ENCODE measurements around the gene SEL1L.
"Not testable (repeated sequence)": the region's sequence is repeated elsewhere in the genome, so short reads cannot be mapped to it uniquely, and the experiment has no call there.

The SEL1L gene

DNA sequence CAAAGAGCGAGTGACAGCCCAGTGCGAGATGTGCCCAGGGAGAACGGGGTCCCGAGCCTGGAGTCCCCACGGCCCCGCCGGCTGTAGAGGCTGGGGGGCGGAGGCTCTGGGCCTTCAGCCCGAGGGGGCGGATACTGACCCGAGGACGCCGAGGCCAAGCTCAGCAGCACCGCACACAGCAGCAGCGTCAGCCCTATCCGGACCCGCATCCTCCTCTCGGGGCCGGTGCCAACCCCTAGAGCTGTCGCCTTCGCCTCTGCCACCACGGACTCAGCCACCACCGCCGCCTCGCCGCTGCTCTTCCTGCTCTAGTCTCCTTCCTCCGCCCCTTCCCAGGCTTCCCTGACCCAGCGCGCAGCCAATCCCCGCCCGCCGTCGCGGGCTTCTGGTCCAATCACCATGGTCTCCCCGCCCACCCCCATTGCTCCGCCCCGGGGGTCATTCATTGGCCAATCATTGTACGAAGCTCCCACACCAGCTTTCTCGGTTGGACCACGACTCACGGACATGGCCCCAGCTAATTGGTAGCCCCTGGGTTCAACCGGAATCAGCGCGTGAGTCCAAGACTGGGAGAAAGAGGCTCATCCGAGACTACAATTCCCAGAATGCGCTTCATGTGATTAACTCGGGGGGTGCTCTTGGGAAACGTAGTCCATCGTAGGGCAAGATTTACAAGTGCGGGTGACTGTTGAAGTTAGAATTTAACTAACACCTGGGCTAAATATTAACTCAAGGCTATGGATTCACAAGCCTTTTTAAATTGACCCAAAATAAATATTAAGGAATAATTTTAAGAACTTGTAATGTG is at the start of gene SEL1L:
Gene SEL1L, minus strand, starts transcription at position 318 of the 808 bp plus-strand sequence. Its CDS starts 109 bp downstream, at position 209.
- DNase-seq (ENCODE audit: low read depth): peak; percentile 99

DNA sequence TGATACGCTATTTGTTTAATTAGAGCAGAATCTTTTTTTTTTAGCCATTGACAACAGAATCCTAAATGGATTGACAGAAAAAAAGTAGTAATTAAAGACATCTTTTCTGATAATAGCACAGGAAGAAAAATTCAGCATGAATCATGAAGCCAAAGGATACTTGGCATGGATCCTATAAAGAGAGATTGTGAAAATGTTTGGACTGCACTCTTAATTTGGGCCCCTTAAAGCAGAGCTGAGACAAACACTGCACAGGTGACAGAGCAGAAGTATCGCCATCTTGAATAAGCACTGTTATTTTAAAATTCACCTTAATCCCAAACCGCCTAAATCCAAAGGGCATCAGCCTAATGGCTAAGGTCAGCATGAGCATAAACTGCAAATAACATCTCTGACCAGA is 48.8 kb upstream of the SEL1L start:
- no peak for DNase-seq (ENCODE audit: low read depth)

DNA sequence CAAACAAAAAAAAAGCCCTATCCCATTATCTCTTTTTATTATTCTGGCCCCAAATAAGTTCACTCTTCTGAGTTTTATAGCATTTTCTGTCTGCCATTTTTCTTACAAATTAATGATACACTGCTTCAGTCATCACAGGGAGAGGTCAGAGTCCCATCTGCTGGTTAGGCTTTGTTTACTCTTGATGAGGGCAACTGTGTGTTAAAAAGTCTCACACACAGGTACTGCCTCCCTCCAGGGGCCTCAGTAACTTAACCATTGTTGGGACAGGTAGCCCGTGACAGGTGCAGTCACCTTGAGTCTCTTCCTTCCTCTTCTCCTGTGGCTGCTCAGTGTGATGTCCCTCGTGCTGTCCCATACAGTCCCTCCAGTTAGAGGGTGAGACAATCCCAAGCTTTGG is 45.5 kb upstream of the SEL1L start:
- DNase-seq (ENCODE audit: low read depth): no peak

DNA sequence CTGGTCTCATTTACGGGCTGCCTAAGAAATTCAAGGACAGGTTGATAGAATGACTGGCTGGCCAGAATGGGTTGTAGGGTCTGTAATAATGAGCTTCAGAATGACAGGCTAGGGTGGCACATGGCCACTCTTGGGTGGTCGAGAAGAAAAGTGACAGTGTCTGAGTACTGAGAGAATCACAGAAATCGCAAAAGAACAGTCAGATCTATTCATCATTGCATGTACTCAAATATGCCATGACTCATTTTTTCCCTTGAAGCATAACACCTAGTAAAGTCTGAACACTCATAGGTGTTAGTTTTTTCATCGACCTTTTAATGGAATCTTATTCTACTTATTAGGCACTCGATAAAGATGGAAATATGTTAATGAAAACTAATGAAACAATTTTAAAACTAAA is 37.8 kb upstream of the SEL1L start:
- DNase-seq (ENCODE audit: low read depth): no peak

DNA sequence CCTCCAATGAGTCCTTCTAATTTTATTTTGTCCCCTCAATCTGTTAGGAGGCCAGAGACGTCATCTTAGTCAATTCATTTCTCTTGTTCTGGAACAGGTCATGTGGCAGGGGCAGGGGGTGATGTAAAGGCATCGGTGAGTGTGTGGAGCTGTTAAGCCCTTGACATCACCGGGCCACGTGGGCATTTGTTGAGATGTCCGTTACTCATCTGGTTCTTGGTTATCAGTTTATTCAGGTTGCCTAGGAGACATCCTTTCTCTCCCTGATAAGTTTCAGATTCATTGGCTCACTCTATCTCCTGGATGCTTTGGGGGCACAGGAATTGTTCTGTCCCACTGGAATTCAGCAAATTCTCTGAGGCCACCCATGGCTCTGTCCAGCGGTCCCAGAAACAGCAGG is 33.6 kb upstream of the SEL1L start:
- DNase-seq (ENCODE audit: low read depth): no peak

DNA sequence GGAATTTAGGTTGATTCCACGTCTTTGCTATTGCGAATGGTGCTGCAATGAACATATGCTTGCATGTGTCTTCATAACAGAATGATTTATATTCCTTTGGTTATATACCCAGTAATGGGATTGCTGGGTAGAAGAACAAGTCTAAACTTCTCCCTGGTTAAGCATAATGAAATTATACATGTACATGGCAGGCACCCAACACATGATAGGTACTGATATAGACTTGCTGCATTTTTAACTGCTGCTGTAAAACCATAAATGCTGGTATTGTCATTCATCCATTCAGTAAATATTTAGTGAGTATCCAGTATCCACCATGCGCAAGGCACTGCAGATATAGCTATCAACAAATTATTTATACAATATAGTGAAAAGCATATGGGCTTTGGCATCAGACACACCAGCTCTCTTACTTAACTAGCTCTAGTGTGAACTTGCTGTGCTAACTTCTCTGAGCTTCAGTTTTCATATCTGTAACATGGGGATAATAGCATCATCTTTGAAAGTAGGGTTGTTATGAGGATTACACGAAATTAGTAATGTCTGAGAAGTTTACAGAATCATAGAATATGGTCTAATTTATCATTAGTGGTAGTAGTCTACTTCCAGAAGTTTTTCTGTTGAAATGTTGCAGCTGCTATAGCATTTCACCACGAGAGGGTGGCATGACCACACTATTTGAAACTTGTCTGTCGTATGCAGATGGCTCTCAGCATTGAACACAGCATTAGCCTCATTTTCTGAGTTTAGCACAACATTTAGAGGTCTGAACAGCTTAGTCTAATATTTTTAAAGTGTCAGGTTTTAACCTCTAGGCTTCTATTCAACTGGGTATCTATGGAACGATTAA is 32.0 kb upstream of the SEL1L start:
- DNase-seq (ENCODE audit: low read depth): no peak

DNA sequence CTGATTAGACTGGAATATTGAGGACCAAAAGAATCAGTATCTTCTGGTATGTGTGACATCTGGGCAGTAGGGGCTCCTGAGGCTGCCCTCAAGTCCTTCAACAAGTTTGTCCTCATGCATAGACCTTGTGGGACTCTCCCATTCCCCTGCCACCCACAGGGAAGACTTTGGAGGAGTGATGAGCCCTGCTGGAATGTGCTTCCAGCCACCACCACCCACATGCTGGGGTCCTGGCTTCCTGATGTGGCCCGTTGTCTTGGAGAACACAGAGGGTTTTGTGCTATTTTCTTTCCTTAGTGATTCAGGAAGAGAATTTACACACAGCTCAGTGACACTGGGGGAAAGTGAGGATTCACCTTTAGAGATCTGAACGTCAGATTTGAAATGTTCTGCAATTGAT is 29.2 kb upstream of the SEL1L start:
- no peak for DNase-seq (ENCODE audit: low read depth)

DNA sequence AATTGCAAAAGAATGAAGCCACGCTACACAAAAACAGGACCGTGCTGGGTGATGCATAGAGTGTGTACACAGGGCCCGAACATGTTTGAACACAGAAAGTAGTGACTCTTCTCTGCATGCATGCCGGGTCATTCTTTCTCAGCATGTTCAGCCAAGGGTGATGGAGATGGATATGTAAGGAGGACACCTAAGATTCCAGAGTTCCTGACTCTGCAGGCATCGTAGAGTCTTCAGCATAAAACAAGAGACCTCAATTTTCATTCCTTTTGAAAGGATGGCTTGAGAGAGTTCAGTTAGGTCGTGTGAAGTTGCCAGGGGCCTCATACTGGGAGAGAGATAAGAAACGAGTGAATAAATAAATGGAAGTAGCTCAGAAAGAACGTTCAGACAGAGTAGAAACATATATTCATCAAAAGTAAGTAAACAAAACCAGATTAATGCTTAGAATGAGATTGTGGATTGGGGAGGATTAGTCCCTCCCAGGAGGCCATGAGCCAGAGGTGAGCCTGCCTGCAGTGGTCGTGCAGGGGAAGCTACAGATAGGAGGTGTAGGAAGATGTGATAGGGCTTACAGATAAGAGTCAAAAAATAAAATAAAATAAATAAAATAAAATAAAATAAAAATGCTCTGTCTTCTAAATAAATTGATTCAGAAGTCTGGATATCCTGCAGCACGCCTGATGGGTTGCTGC is 27.6 kb upstream of the SEL1L start:
- no peak for DNase-seq (ENCODE audit: low read depth)

DNA sequence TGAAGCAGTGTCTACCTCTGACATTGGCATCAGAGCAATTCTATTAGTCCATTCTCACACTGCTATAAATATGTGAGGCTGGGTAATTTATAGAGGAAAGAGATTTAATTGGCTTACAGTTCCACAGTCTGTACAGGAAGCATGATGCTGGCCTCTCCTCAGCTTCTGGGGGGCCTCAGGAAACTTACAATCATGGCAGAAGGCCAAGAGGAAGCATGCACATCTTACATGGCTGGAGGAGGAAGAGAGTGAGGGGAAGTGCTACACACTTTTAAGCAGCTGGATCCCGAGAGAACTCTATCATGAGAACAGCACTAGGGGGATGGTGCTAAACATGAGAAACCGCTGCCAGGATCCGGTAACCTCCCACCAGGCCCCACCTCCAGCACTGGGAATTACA is 25.7 kb upstream of the SEL1L start:
- DNase-seq (ENCODE audit: low read depth): no peak

DNA sequence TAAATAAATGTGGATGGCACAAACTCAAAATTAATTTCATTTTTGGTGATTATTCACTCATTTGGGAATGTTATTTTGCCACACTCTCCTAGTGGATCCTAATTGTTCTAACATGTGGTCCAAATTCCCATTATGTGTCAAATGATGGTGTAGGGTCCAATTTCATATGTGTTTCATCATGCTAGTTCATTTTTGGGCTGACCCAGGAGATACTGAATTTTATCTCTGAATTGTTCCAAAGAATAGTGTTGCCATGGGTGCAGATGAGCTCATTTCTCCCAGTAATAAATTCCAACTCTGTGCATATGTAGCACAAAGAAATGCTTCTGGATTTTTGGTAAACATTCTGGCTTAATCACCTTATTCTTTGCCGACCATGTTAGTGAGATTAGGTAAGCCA is 23.5 kb upstream of the SEL1L start:
- no peak for DNase-seq (ENCODE audit: low read depth)

DNA sequence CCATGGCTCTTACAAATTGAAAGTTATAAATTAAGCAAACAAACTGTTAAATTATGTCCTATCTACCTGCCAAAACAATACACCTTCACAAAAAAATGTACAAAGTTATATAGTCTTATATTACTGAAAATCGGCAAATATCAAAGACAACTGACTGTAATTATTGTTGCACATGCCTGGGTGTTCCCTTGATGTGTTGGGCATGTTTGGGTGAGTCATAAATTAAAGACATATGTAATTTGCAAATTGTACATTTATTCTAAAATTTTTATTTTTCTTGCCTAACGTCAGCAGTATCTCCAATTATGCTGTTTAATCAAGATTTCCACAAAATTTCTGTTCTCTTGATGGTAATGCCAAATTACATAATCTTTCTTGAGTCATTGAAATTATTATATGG is 22.0 kb upstream of the SEL1L start:
- DNase-seq (ENCODE audit: low read depth): no peak

DNA sequence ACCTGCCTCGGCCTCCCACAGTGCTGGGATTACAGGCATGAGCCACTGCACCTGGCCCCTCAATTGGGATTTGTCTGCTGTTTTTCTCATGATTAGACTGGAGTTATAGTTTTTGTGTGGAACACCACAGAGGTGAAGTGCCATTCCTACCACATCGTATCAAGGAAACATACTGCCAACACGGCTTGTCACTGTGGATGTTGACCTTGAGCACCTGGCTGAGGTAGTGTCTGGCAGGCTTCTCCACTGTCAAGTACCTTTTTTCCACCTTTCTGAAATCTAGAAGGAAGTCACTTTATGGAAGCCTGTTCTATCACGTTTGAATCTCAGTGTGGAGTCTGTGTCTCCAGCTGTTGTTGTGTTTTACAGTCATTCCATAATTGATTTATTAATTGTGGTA is 21.4 kb upstream of the SEL1L start:
- no peak for DNase-seq (ENCODE audit: low read depth)

DNA sequence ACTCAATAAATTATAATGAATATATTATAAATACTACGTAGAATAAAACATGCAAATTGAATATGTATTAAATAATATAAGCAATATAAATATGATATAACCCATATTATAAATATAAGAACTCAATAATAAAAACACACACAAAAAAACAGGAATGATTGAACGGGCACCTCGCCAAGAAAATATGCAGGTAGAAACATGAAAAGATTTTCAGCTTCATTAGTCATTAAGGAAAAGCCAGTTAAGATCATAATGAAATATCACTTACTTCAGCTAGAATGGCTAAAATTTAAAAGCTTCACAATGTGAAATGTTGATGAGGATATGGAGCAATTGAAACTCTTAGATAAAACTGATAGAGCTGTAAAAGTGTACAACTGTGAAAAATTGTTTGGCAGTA is 17.8 kb upstream of the SEL1L start:
- no peak for DNase-seq (ENCODE audit: low read depth)

DNA sequence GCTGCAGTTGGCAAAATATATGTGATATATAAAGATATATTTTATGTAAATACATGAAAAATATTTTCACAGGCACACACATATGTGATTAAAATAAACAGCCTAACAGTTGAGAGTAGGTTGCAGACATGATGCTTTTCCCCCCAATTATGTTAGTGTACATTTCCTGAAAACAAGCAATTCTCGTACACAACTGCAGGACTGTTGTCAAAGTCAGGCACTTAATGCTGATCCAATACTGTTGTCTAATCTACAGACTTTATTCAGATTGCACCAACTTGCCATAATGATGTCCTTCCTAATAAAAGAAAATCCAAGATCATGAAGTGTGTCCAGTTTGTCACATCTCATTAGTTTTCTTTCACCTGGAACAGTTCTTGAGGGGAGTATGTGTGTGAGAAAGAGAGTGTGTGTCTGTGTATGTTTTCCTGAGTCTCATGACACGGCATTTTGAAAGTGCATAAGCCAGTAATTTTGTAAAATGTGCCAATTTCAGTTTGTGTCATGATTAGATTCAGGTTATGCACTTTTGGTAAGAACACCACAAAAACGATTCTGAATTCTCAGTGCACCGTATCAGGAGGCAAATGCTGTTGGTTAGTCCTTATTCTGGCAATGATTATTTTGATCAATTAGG is 16.5 kb upstream of the SEL1L start:
- no peak for DNase-seq (ENCODE audit: low read depth)

DNA sequence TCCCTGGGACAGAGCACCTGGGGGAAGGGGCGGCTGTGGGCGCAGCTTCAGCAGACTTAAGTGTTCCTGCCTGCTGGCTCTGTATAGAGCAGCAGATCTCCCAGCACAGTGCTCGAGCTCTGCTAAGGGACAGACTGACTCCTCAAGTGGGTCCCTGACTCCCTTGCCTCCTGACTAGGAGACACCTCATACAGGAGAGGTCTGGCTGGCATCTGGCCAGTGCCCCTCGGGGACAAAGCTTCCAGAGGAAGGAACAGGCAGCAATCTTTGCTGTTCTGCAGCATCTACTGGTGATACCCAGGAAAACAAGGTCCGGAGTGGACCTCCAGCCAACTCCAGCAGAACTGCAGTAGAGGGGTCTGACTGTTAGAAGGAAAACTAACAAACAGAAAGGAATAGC is 7.6 kb upstream of the SEL1L start:
- not testable (repeated sequence) for DNase-seq (ENCODE audit: low read depth)

DNA sequence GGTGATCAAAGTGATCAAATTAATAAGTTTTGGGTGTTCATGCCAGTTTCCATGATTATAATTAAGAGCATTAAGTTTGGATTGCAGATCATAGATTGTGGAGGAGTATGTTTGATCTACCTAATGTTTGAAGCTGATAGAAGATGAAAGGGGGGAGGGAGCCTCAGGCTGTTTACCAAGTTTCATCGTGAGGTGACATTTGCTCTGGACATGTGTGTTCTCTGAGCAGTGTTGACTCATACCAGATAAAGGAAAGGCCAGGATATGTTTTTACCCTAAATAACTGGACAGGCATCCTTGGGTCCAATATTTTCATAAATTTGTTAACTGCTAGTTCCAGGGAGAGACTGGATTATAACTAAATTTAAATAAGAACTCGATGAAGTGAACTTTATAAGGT is 3.5 kb upstream of the SEL1L start:
- DNase-seq (ENCODE audit: low read depth): no peak

DNA sequence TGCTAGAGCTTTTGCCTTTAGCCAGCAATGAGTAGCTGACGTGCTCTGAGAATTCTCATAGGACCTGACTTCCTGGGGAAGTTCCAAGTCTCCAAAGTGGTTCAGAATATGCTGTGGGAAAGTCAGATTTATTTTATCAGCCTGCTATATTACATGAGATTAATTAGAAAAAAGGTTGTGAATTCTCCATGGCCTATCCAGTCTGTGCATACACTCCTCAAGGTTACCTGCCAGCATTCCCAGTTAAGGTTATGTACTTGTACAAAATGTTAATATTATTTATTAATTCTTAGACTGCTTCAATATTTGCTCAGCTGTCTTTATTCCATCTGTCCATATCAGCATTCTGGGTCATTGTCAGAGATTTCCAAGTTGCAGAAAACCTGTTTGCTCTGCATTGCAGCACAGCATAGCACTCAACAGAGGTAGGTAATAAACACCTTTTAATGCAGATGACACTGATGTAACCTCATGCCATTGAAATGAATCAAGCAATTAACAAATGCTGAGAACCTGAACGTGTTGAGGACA is 2.7 kb upstream of the SEL1L start:
- DNase-seq (ENCODE audit: low read depth): no peak

DNA sequence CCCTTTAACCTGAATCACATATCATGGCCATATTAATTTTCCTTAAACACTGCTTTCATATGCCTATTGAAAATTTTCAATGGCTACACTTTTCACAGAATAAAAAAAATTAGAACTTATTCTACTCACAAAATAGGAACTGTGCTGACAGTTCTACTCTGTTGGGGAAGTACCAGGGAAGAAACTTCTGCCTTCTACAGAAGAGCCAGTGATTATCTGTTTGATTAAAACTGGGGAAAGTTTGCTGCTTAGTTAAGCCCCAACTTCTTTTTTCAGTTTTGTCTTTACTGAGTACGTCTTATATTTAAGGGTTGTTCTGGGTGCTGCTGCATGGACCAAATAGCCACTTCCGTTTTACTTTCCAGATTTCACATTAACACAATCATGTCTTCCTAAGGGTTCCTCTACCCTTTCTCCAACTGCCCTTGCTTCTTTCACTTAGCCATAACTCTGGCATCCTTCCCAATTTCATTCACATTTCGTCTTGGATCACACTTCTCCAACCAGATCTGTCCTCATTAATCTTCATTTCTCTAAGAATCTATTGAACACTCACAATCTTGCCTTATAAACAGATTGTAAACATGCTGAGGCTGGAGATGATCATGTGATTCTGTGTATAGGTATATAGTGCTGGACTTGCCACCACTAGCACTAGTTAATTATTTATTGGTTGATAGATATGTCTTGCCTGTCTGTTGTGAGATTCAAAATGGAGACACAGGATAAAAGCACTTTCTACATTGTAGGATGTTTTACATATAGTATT is 1.9 kb upstream of the SEL1L start:
- DNase-seq (ENCODE audit: low read depth): no peak

DNA sequence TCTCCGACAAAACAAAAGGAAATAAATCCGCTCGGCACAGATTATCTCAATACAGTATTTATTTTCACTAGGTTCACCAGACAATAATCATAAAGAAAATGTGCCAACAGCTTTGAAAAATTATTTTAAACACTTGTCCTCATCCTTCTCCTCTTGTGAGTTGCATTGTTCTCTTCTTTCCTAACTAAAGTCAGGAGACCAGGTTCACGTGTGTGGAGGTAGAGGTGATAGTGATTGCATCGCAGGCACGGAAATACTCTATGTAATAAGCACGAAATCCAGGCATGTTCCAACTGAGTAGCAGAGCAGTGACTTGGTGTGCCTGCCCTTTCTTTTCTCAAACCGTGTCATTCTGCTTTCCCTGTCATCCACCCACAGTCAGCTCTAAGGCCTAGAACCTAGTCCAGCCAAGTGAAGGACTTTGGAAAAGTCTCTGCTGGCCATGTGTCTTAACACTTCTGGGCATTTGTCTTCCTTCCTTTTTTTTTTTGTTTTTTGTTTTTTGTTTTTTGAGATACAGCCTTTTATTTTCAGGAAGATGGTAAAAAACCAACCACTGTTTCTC is 939 bp upstream of the SEL1L start:
- no peak for DNase-seq (ENCODE audit: low read depth)

DNA sequence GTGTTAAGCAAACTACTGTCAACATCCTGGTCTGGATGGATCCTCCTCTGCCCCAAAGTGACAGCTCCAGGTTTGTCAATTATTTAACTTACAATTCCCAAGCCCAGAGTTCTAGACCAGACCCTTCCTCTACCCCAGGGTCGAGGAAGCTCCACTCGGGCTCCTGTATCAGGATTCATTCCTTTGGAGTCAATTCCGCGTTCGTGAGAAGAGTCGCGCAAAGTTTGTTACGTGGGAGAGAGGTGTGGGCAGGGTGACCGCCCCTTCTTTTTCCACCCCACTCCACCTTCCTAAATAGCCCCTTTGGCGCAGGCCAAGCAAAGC is 479 bp downstream of the SEL1L start:
- no peak for DNase-seq (ENCODE audit: low read depth)

DNA sequence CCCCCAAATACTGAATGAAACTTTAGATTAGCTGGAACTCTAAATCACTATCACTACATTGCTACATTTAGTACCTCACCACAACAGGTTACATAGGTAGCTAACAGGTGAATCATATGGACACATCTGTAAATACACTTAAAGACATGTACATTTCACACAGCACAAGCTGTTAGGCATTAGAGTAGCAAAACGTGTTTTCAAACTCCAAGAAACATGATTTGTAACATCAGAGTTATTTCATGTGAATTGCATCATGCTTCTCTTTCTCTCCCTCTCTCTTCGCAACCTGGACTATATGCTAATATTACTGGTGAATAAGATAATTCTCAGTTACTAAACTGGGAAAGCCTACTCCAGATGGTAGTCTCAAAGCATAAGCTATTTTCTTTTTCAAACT is 4.3 kb downstream of the SEL1L start:
- no peak for DNase-seq (ENCODE audit: low read depth)

Data from GM04503 (cell line).